ENCODE measurements around the gene PTGIS.

DNA sequence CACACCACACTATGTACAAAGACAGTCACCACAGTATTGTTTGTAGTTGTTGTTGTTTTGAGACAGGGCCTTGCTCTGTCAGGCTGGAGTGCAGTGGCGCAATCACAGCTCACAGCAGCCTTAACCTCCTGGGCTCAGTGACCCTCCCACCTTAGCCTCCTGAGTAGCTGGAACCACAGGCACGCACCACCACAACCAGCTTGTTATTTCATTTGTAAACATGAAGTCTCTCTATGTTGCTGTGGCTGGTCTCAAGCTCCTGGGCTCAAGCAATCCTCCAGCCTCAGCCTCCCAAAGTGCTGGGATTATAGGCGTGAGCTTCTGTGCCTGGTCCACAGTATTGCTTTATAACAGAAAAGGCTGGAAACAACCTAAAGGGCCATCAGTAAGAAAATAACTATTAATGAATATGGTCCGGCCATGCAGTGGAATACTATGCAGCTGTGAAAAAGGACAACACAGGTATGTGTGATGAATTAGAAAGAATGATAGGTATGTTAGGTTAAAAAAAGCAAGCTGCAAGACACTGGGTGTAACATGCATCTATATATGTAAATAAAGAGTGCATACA lies 30.0 kb upstream of the PTGIS start:
- TF ChIP-seq, protein P1, sequence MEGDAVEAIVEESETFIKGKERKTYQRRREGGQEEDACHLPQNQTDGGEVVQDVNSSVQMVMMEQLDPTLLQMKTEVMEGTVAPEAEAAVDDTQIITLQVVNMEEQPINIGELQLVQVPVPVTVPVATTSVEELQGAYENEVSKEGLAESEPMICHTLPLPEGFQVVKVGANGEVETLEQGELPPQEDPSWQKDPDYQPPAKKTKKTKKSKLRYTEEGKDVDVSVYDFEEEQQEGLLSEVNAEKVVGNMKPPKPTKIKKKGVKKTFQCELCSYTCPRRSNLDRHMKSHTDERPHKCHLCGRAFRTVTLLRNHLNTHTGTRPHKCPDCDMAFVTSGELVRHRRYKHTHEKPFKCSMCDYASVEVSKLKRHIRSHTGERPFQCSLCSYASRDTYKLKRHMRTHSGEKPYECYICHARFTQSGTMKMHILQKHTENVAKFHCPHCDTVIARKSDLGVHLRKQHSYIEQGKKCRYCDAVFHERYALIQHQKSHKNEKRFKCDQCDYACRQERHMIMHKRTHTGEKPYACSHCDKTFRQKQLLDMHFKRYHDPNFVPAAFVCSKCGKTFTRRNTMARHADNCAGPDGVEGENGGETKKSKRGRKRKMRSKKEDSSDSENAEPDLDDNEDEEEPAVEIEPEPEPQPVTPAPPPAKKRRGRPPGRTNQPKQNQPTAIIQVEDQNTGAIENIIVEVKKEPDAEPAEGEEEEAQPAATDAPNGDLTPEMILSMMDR (IDR thresholded peaks at IDR 0.05), result no peak
- no peak for TF ChIP-seq POLR2A (IDR thresholded peaks at IDR 0.05)

All from Peyer's patch (tissue), 4 donors.